ENCODE results near the gene KIAA1958. TPM values are rescaled to one million over a fixed set of nuclear protein-coding genes. Genes with fewer than 3 reads are reported as not detected.

The KIAA1958 gene
- total and polyA plus RNA-seq, 8 donors, result 1.4 to 11.8 (median 5.6) TPM

DNA sequence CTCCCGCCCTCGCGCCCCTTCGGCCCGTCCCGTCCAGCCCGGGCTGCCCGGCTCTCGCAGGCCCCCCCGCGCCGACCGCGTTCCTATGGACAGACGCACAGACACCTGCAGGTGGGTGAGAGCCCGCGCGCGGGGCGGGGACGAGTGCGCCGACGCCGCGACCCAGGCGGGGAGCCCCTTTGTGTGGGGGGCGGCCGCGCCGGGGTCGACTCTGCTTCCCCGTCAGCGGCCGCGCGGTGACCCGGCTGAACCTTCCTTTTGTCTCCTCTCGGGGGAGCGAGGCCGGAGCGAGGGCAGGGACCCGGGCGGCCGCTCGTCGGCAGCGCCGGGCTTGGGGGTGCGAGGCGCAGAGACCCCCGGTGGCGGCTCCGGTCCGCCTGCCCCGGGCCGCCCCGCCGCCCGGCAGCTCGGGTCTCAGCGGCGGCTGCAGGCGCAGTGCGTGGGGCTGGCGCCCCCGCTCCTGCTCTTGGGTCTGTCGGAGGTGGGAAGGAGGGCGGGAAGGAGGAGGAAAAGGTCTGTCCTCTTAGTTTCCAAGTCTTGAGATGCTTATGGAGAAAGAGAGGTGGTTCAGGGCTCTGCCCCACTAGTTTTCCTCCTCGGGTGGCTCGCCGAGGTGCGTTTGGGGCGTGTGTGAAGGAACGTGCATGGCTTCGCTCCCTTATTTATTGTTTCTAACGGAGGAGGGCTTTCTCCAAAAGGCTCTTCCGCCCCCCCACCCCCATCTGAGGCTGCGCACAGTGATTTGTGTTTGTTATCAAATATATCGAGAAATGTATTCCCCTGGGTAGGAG lies 576 bp downstream of the KIAA1958 start:
- H3K36me3 ChIP-seq, result no peaks in the 10 kb centered on the region
- intact Hi-C loops (cut with DNase I), result no loop called here
- H3K27me3 ChIP-seq, result no peaks in the 10 kb centered on the region
- FAIRE-seq (no peak), DNase-seq (peak; percentile 65 to 90 (median 78)), ATAC-seq (peak; percentile 27 to 65 (median 42))
- peak overlapping the region; percentile 53 to 86 (median 77) for H3K27ac ChIP-seq
- peak overlapping the region; percentile 81 to 94 (median 88) for H3K4me3 ChIP-seq
- H3K9me3 ChIP-seq, result no peaks in the 10 kb centered on the region
- H3K4me1 ChIP-seq, result peaks cover 10 to 31% (median 15%) of the 10 kb centered on the region in 3 donors
- TF ChIP-seq, protein P1, sequence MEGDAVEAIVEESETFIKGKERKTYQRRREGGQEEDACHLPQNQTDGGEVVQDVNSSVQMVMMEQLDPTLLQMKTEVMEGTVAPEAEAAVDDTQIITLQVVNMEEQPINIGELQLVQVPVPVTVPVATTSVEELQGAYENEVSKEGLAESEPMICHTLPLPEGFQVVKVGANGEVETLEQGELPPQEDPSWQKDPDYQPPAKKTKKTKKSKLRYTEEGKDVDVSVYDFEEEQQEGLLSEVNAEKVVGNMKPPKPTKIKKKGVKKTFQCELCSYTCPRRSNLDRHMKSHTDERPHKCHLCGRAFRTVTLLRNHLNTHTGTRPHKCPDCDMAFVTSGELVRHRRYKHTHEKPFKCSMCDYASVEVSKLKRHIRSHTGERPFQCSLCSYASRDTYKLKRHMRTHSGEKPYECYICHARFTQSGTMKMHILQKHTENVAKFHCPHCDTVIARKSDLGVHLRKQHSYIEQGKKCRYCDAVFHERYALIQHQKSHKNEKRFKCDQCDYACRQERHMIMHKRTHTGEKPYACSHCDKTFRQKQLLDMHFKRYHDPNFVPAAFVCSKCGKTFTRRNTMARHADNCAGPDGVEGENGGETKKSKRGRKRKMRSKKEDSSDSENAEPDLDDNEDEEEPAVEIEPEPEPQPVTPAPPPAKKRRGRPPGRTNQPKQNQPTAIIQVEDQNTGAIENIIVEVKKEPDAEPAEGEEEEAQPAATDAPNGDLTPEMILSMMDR (IDR thresholded peaks at IDR 0.05), result no peak
- 0% methylated on average over 44 to 80 of the region's 80 CpGs for WGBS, 2 donors

DNA sequence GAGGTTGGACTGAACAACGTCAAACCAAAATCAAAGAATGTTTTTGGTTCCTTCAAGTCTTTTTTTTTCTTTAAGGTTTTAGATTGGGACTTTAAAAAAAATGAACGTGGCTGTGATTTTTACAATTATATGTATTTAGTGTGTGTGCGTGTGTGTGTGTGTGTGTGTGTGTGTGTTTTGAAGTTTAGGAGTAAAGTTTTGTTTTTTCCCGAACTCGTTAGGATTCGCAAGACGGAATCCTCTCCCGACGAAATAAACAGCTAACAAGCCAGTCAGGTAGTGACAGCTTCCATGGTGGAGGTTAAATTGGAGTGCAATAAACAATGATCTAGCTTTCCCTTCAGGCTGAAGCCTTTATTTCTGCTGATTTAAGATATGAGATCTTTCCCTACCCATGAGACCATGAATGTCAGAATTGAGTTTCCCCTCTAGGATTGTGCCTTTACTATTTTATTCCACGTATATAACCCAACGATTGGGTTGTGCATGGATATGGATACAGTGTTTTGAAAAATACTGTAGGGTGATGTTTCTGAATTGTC lies 1.2 kb downstream of the KIAA1958 start:
- no peaks in the 10 kb centered on the region for H3K9me3 ChIP-seq
- H3K27me3 ChIP-seq, result no peaks in the 10 kb centered on the region
- TF ChIP-seq, protein P1 (IDR thresholded peaks at IDR 0.05), result no peak
- peaks cover 10 to 31% (median 15%) of the 10 kb centered on the region in 3 donors for H3K4me1 ChIP-seq
- H3K4me3 ChIP-seq, result peak overlapping the region; percentile 81 to 94 (median 88)
- no peak for DNase-seq
- H3K36me3 ChIP-seq, result no peaks in the 10 kb centered on the region
- WGBS, 2 donors, result 4 to 5% methylated on average over 11 of the region's 11 CpGs
- no peak for FAIRE-seq
- intact Hi-C loops (cut with DNase I), result no loop called here
- ATAC-seq, result peak in 2 of 4 donors; percentile 11 to 19
- peak overlapping the region in 2 of 4 donors; percentile 84 to 86 for H3K27ac ChIP-seq

DNA sequence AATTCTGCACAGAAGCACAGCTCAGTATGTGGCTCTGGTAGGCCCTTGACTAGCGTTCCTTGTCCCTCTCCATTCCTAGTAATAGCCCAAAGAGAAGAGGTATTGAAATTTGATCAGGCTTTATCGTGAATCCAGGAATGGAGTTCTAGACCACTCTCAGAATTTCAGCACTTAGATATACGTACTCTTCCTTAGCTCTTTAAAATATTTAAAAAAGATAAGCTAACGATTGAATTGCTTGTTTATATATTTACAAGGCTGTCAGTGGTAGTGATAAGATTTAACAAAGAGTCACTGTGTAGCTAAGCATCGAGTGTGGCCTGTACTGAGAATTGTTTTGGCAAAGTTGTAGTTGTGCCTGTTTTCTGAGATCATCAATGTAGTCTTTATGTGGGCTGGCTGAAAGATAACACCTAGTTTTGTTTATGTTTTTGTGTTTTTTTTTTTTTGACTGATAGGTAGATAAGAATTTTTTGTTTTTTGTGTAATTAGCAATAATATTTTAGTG lies 2.5 kb downstream of the KIAA1958 start:
- DNase-seq (no peak), FAIRE-seq (no peak), ATAC-seq (peak in 1 of 4 donors; percentile 6)
- WGBS, 2 donors, result 11 to 15% methylated on average over 5 of the region's 5 CpGs
- intact Hi-C loops (cut with DNase I), result no loop called here
- Histone ChIP-seq H3K27me3 (no peaks in the 10 kb centered on the region), H3K36me3 (no peaks in the 10 kb centered on the region), H3K27ac (peak overlapping the region in 2 of 4 donors; percentile 52 to 58), H3K9me3 (no peaks in the 10 kb centered on the region), H3K4me3 (no peak overlapping the region), H3K4me1 (peaks cover 10 to 31% (median 15%) of the 10 kb centered on the region in 3 donors)
- TF ChIP-seq, protein P1 (IDR thresholded peaks at IDR 0.05), result no peak

DNA sequence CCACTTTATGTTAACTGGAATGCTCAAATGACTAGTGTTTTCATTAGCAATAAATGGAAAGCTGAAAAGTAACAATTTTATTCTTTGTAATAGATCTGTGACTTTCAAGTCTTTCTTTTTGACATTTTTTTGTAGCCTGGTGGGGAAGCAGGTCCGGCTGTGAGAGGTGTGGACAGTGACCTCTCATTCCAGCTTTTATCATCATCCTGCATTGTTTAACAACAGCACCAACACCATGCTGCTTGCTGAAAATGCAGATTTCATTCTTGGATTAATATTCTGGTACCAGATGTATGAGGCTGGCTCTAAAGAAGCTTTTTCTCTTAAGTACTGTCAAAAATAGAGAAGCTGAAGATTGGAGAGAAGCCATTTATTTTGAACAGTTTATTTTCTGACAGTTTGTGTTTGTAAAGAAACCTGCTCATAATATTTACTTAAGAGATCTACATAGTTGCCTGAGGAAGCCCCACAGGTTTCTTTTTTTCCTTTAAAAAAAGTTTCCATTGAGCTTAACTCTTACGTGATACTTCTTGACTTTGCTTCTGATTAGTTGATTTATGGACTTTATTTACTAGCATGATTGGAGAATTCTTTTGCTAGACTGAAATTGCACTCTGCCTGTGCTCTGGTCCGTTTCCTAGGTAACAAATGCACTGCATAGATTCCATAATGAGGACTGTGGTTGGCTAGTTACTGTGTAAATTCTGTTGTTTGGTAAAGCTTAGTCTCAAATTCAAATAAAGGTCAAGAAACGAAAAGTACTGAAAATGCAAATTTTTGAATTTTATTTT lies 3.4 kb downstream of the KIAA1958 start:
- H3K27me3 ChIP-seq, result no peaks in the 10 kb centered on the region
- peaks cover 10 to 31% (median 15%) of the 10 kb centered on the region in 3 donors for H3K4me1 ChIP-seq
- ATAC-seq, result no peak
- intact Hi-C loops (cut with DNase I), result no loop called here
- H3K27ac ChIP-seq, result peak overlapping the region in 1 of 4 donors; percentile 58
- 39% methylated on average over 4 of the region's 4 CpGs for WGBS, 2 donors
- no peak for DNase-seq
- FAIRE-seq, result no peak
- H3K36me3 ChIP-seq, result no peaks in the 10 kb centered on the region
- TF ChIP-seq, protein P1 (IDR thresholded peaks at IDR 0.05), result no peak
- H3K9me3 ChIP-seq, result no peaks in the 10 kb centered on the region
- H3K4me3 ChIP-seq, result no peak overlapping the region
